HepG2 (cell line): ENCODE data around the gene SP3. TPM values are rescaled to one million over a fixed set of nuclear protein-coding genes. Genes with fewer than 3 reads are reported as not detected.

Experiments
- ATAC-seq: fragments of 200-7000 bp; cut with Tn5 transposase; 3 replicates; pipeline ENCODE4 v1.9.1; 2020; ENCODE audit warnings: mild to moderate bottlenecking, moderate library complexity
- Bru-seq: library from RNA; stranded (reverse); fragments of 400-500 nt; gene quantifications from one replicate; lab custom pipeline; 2021; lab: Mats Ljungman, UMichigan
- BruChase-seq, 2 experiments: library from RNA; stranded (reverse); fragments of 400-500 nt; gene quantifications; one replicate each; lab custom pipeline; 2021; lab: Mats Ljungman, UMichigan
- BruUV-seq: library from RNA; stranded (reverse); fragments of 400-500 nt; replicated peaks from 2 replicates; lab custom pipeline; 2021; lab: Mats Ljungman, UMichigan
- CTCF ChIA-PET: fragments of 300-600 bp; formaldehyde crosslinking; extraction: SDS; loops from one replicate; lab custom pipeline; 2021; ENCODE audit warnings: low total read pairs, inconsistent platforms, low intra/inter-chr PET ratio; lab: Yijun Ruan, JAX
- POLR2A ChIA-PET: fragments of 350-600 bp; sonication (Branson Sonifier 250); formaldehyde crosslinking; loops from one replicate; lab custom pipeline; 2020; ENCODE audit warnings: antibody characterized with exemption, inconsistent platforms; lab: Yijun Ruan, JAX
- DNase-seq: peaks from one replicate; pipeline ENCODE4 v3.0.0-alpha.2; 2015; ENCODE audit warnings: low spot score
- FAIRE-seq: peaks from 3 replicates; lab custom pipeline; 2011; peaks lifted over from hg19 to GRCh38; lab: Jason Lieb, UNC
- H2AFZ ChIP-seq: one replicate; pipeline ENCODE4 v1.6.1; 2011; ENCODE audit warnings: low read length, inconsistent platforms
- H3K27ac ChIP-seq: fragments of 300-600 bp; 3 replicates; pipeline ENCODE4 v1.8.0; 2011; ENCODE audit warnings: mixed run types, mild to moderate bottlenecking, mixed read lengths, low read length, inconsistent platforms; ENCODE audit not compliant: insufficient read depth; ENCODE audit errors: extremely low read length
- H3K27me3 ChIP-seq, 2 experiments: fragments of 200-600 bp in 1 of 2; 2 replicates in 1 of 2; 3 replicates in 1 of 2; pipeline versions ENCODE4 v1.6.0 to v1.8.0; 2011; ENCODE audit warnings: low read length in 2 of 2, mild to moderate bottlenecking in 2 of 2, moderate library complexity in 2 of 2, inconsistent platforms in 1 of 2; ENCODE audit not compliant: insufficient read depth in 2 of 2, control insufficient read depth in 1 of 2
- H3K36me3 ChIP-seq, 2 experiments: fragments of 200-600 bp in 1 of 2; replicated peaks in 1 of 2; 2 replicates in 1 of 2; 3 replicates in 1 of 2; pipeline versions ENCODE4 v1.5.1 to v1.8.0; 2011; ENCODE audit warnings: low read length in 2 of 2, inconsistent platforms in 1 of 2; ENCODE audit not compliant: insufficient read depth in 2 of 2, control insufficient read depth in 1 of 2
- H3K4me1 ChIP-seq: 2 replicates; pipeline ENCODE4 v1.5.1; 2012; ENCODE audit warnings: low read length, inconsistent platforms; ENCODE audit not compliant: insufficient read depth
- H3K4me2 ChIP-seq: 2 replicates; pipeline ENCODE4 v1.6.0; 2011; ENCODE audit warnings: low read depth, low read length, inconsistent platforms
- H3K4me3 ChIP-seq, 3 experiments: fragments of 200-600 bp in 1 of 3; sonication (generic), shearing (Covaris generic) in 1 of 3; replicated peaks in 1 of 3; 2 replicates each; pipeline ENCODE4 v1.5.1; 2011 to 2016; ENCODE audit warnings: low read length in 3 of 3, inconsistent platforms in 2 of 3, low read depth in 2 of 3, mild to moderate bottlenecking in 2 of 3, control low read depth in 1 of 3, mixed read lengths in 1 of 3; ENCODE audit not compliant: insufficient read depth in 1 of 3
- H3K79me2 ChIP-seq: one replicate; pipeline ENCODE4 v1.6.1; 2011; ENCODE audit warnings: low read length, inconsistent platforms; ENCODE audit not compliant: insufficient read depth
- H3K9ac ChIP-seq: 2 replicates; pipeline ENCODE4 v1.6.0; 2011; ENCODE audit warnings: mild to moderate bottlenecking, low read depth, low read length, inconsistent platforms; ENCODE audit not compliant: insufficient read depth
- H3K9me3 ChIP-seq: 2 replicates; pipeline ENCODE4 v1.5.1; 2012; ENCODE audit warnings: mild to moderate bottlenecking, low read length
- H4K20me1 ChIP-seq: 2 replicates; pipeline ENCODE4 v1.6.0; 2011; ENCODE audit warnings: inconsistent platforms, mild to moderate bottlenecking, low read length, moderate library complexity; ENCODE audit not compliant: insufficient read depth
- ATF7-NPFF ChIP-seq: sonication (generic); formaldehyde crosslinking; IDR thresholded peaks from 2 replicates; pipeline ENCODE4 v1.8.1; 2023; ENCODE audit warnings: mild to moderate bottlenecking, low read depth, missing genetic modification reagents, moderate library complexity
- BRD4 ChIP-seq: sonication (generic); formaldehyde crosslinking; IDR thresholded peaks from 2 replicates; pipeline ENCODE4 v1.4.0; 2020; ENCODE audit warnings: missing genetic modification reagents
- CENPBD1 ChIP-seq: sonication (generic); formaldehyde crosslinking; IDR thresholded peaks from 2 replicates; pipeline ENCODE4 v1.8.0; 2022; ENCODE audit warnings: missing genetic modification reagents, low read depth, mild to moderate bottlenecking, borderline replicate concordance
- HOXD1 ChIP-seq: sonication (generic); formaldehyde crosslinking; IDR thresholded peaks from 2 replicates; pipeline ENCODE4 v1.5.0; 2020; ENCODE audit warnings: missing genetic modification reagents
- PREB ChIP-seq: sonication (generic); formaldehyde crosslinking; IDR thresholded peaks from 2 replicates; pipeline ENCODE4 v1.4.0; 2020; ENCODE audit warnings: missing genetic modification reagents
- TBP ChIP-seq: sonication (generic); formaldehyde crosslinking; IDR thresholded peaks from 2 replicates; pipeline ENCODE4 v1.5.0; 2020; ENCODE audit warnings: missing genetic modification reagents
- ZBTB38 ChIP-seq: sonication (generic); formaldehyde crosslinking; IDR thresholded peaks from 2 replicates; pipeline ENCODE4 v1.5.1; 2020; ENCODE audit warnings: mild to moderate bottlenecking, missing genetic modification reagents
- ZGPAT ChIP-seq: IDR thresholded peaks from 2 replicates; pipeline ENCODE4 v1.6.1; 2016; ENCODE audit warnings: mild to moderate bottlenecking
- ZNF230 ChIP-seq: sonication (generic); formaldehyde crosslinking; IDR thresholded peaks from 2 replicates; pipeline ENCODE4 v1.4.0; 2020; ENCODE audit warnings: mild to moderate bottlenecking, missing genetic modification reagents
- ZNF496 ChIP-seq: sonication (generic); formaldehyde crosslinking; IDR thresholded peaks from 2 replicates; pipeline ENCODE4 v1.8.1; 2023; ENCODE audit warnings: mild to moderate bottlenecking, moderate library complexity, missing genetic modification reagents; ENCODE audit not compliant: insufficient replicate concordance
- ZNF629 ChIP-seq: sonication (generic); formaldehyde crosslinking; conservative IDR thresholded peaks from 2 replicates; pipeline ENCODE4 v1.5.0; 2020; ENCODE audit warnings: missing genetic modification reagents
- ZNF816 ChIP-seq: sonication (generic); formaldehyde crosslinking; IDR thresholded peaks from 2 replicates; pipeline ENCODE4 v1.8.0; 2022; ENCODE audit warnings: missing genetic modification reagents, mild to moderate bottlenecking, borderline replicate concordance
- ZSCAN5A ChIP-seq: sonication (generic); formaldehyde crosslinking; IDR thresholded peaks from 2 replicates; pipeline ENCODE4 v1.8.0; 2022; ENCODE audit warnings: mild to moderate bottlenecking, missing genetic modification reagents, borderline replicate concordance
- WGBS: methylation state at CpG from one replicate; pipeline ENCODE4 v1.1.6; 2017; ENCODE audit warnings: low lambda C conversion rate; 5-methylcytosine and 5-hydroxymethylcytosine counted together
- in situ Hi-C: cut with HindIII; loops from 2 replicates; pipeline ENCODE4 v1.10.0; 2017; ENCODE audit warnings: low pct_unique_long_range_greater_than_20kb; ENCODE audit not compliant: extremely low pct_ligation_motif_present
- intact Hi-C: fragments of 100-400 bp; cut with micrococcal nuclease; formaldehyde crosslinking; loops from one replicate; pipeline ENCODE4 v1.10.0; 2022; ENCODE audit not compliant: unreplicated experiment
- long read RNA-seq, 2 experiments: library from RNA in 1 of 2; library from polyadenylated mRNA in 1 of 2; stranded (forward) in 1 of 2; unstranded in 1 of 2; transcript quantifications; one replicate each; pipeline ENCODE4 v2.0.0, GENCODE V29; 2019 to 2022
- polyA minus RNA-seq, 3 experiments: library from RNA; depleted of rRNA, polyadenylated mRNA; stranded (reverse); fragments of >200 nt; gene quantifications; 2 replicates each; pipeline ENCODE4 v1.2.3, GENCODE V29; 2011; ENCODE audit warnings: low replicate concordance in 1 of 3
- polyA plus RNA-seq, 8 experiments: library from polyadenylated mRNA; depleted of rRNA in 3 of 8; stranded (reverse) in 7 of 8; unstranded in 1 of 8; fragments of >200 nt; fragmentation: Illumina TruSeq in 4 of 8; extraction: Trizol in 4 of 8; gene quantifications; 2 replicates each; pipeline versions ENCODE4 v1.2.1 to v1.2.3, GENCODE V29; 2011 to 2016; ENCODE audit warnings: low read depth in 4 of 8, missing spikeins in 1 of 8, mixed read lengths in 1 of 8; ENCODE audit not compliant: insufficient read depth in 1 of 8
- total RNA-seq, 5 experiments: library from RNA; depleted of rRNA; stranded (reverse); fragments of >200 nt; fragmentation: Illumina TruSeq; extraction: Trizol; gene quantifications; 2 replicates each; pipeline ENCODE4 v1.2.3, GENCODE V29; 2016; ENCODE audit warnings: low read depth in 1 of 5

Gene SP3
- 132 and 171 TPM in 2 replicates for total RNA-seq (2016; rRNA removed; fragmentation: Illumina TruSeq; extraction: Trizol)
- 46.7 and 54.6 TPM in 2 replicates for total RNA-seq (2016; cell fraction: cytosol; rRNA removed; fragmentation: Illumina TruSeq; extraction: Trizol; ENCODE audit: low read depth)
- 129 and 171 TPM in 2 replicates for total RNA-seq (2016; cell fraction: insoluble cytoplasmic fraction; rRNA removed; fragmentation: Illumina TruSeq; extraction: Trizol)
- 117 and 137 TPM in 2 replicates for total RNA-seq (2016; cell fraction: membrane; rRNA removed; fragmentation: Illumina TruSeq; extraction: Trizol)
- 111 and 118 TPM in 2 replicates for total RNA-seq (2016; cell fraction: nucleus; rRNA removed; fragmentation: Illumina TruSeq; extraction: Trizol)
- polyA plus RNA-seq (2011; rRNA removed): 53.9 and 57.3 TPM in 2 replicates
- 24.5 and 38.2 TPM in 2 replicates for polyA plus RNA-seq (2011; cell fraction: cytosol; rRNA removed)
- 29.7 TPM in 2 replicates for polyA plus RNA-seq (2011; cell fraction: nucleus; rRNA removed)
- polyA plus RNA-seq (2012): 42.0 and 48.0 TPM in 2 replicates
- 5.3 and 5.5 TPM in 2 replicates for polyA plus RNA-seq (2016; cell fraction: cytosol; fragmentation: Illumina TruSeq; extraction: Trizol; ENCODE audit: low read depth)
- polyA plus RNA-seq (2016; cell fraction: insoluble cytoplasmic fraction; fragmentation: Illumina TruSeq; extraction: Trizol; ENCODE audit: low read depth): 79.1 and 85.5 TPM in 2 replicates
- polyA plus RNA-seq (2016; cell fraction: membrane; fragmentation: Illumina TruSeq; extraction: Trizol; ENCODE audit: low read depth): 24.8 and 28.9 TPM in 2 replicates
- 51.2 and 54.9 TPM in 2 replicates for polyA plus RNA-seq (2016; cell fraction: nucleus; fragmentation: Illumina TruSeq; extraction: Trizol; ENCODE audit: insufficient read depth, low read depth)
- polyA minus RNA-seq (2011; rRNA and poly(A)+ RNA removed; ENCODE audit: low replicate concordance): 45.0 and 74.0 TPM in 2 replicates
- 67.2 and 72.9 TPM in 2 replicates for polyA minus RNA-seq (2011; cell fraction: cytosol; rRNA and poly(A)+ RNA removed)
- polyA minus RNA-seq (2011; cell fraction: nucleus; rRNA and poly(A)+ RNA removed): 202 and 214 TPM in 2 replicates
- percentile 98 among the genes with signal in this experiment for Bru-seq, nascent RNA
- BruChase-seq, experiment 1, labeled RNA remaining after a 6-hour chase: percentile 96 among the genes with signal in this experiment
- BruChase-seq, experiment 2, labeled RNA remaining after a 2-hour chase: percentile 96 among the genes with signal in this experiment
- long read RNA-seq, experiment 1, partial matches to known transcripts: 2 of 10 reads
- long read RNA-seq, experiment 1, other reads (novel, unspliced or antisense): 4 of 10 reads
- long read RNA-seq, experiment 2, partial matches to known transcripts: 1 of 49 reads
- long read RNA-seq, experiment 2, other reads (novel, unspliced or antisense): 46 of 49 reads

GRCh38 chr2:173965372-173966025 is at the start of gene SP3:
SP3 (minus strand) TSS chr2:173965373; CDS start chr2:173965171, 202 bp downstream.
- CTCF ChIA-PET: interaction anchor here (1.9 kb wide), 1 partner anchor 38 kb away, joined by 4 read pairs; no protein-coding TSS in a partner anchor
- peaks cover 21% of the 10 kb centered on the region for H4K20me1 ChIP-seq
- no peaks in the 10 kb centered on the region for H3K36me3 ChIP-seq
- peaks cover 49% of the 10 kb centered on the region for H3K4me1 ChIP-seq
- peak within 1 kb of the TSS; percentile 99 for H3K4me2 ChIP-seq
- H3K27me3 ChIP-seq: no peaks in the 10 kb centered on the region; a peak in 1 of 5 replicates
- WGBS: 1% methylated on average over 24 of the region's 52 CpGs
- no TSS peak for BruUV-seq
- H3K9ac ChIP-seq: peak within 1 kb of the TSS; percentile 97
- H3K9me3 ChIP-seq: no peaks in the 10 kb centered on the region
- no peak for FAIRE-seq
- peak; percentile 96 for DNase-seq
- H3K4me3 ChIP-seq: peak within 1 kb of the TSS; percentile 85 to 99 (median 98)
- POLR2A ChIA-PET: interaction anchor here (0.5 to 1.4 kb wide), 10 partner anchors 13 to 430 kb away, joined by 3 to 6 read pairs (median 3); partner anchors contain the start of genes OLA1 and SCRN3
- intact Hi-C loops: loop anchor here (1.0 to 5.0 kb wide), 3 partner anchors 77 to 377 kb away; no protein-coding TSS in a partner anchor
- ATAC-seq: peak; percentile 89
- H3K79me2 ChIP-seq: peaks cover 45% of the 10 kb centered on the region
- peak within 1 kb of the TSS; percentile 95 for H3K27ac ChIP-seq
- in situ Hi-C loops: no loop called here
- no peak within 1 kb of the TSS for H2AFZ ChIP-seq
- TF ChIP-seq ZGPAT (CRISPR knock-in tag): peak; percentile 81
- peak; percentile 84 for TF ChIP-seq ZNF230 (CRISPR knock-in tag)
- no peak for TF ChIP-seq ZNF496 (CRISPR knock-in tag)
- no peak for TF ChIP-seq CENPBD1 (CRISPR knock-in tag)
- TF ChIP-seq BRD4 (CRISPR knock-in tag): peak; percentile 94; the same call in 1 of the 2 replicates
- peak; percentile 86 for TF ChIP-seq ATF7-NPFF (CRISPR knock-in tag)
- no peak for TF ChIP-seq ZSCAN5A (CRISPR knock-in tag)
- 0 out of 2 replicates have a peak, but pooled peaks have one; percentile 70 for TF ChIP-seq PREB (CRISPR knock-in tag)
- peak; percentile 76 for TF ChIP-seq ZBTB38
- peak; percentile 50; the same call in 1 of the 2 replicates for TF ChIP-seq ZNF816 (CRISPR knock-in tag)
- TF ChIP-seq HOXD1 (CRISPR knock-in tag): peak; percentile 76
- TF ChIP-seq ZNF629 (CRISPR knock-in tag): peak; percentile 33; the same call in 1 of the 2 replicates
- TF ChIP-seq TBP (CRISPR knock-in tag): peak; percentile 77; the same call in 1 of the 2 replicates
